GM18951 (cell line): Measurements from ENCODE around the gene MAMLD1.

Experiments
- POLR2A ChIP-seq: IDR thresholded peaks from 4 replicates; pipeline ENCODE4 v1.6.1; 2011; ENCODE audit warnings: mild to moderate bottlenecking; ENCODE audit not compliant: insufficient read length, insufficient read depth; ENCODE audit errors: extremely low read depth
- in situ Hi-C: fragments of 300-500 bp; cut with MboI; formaldehyde crosslinking; loops from one replicate; pipeline ENCODE4 v1.12.0; 2022; ENCODE audit warnings: low sequenced_read_pairs, mixed read lengths, inconsistent platforms; ENCODE audit not compliant: unreplicated experiment

The MAMLD1 gene

DNA sequence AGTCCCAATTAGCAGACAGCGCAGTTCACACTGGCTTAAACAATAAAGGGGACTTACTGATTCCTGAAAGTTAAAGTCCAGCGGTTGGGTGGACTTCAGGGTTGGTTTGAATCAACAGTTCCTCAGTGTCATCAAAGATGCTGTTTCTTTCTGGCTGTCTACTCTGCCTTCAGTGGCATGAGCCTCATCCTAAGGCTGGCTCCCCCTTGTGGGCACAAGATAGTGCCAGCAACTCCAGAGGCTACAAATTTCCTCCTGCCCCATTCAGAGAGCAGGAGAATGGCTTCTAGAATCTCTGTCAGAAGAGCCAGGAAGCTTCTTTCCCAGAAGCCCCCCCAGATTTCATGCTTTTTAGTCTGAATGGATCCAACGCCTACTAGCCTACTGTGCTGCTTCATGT is 122.9 kb downstream of the MAMLD1 start:
- TF ChIP-seq POLR2A = no peak
- in situ Hi-C loops = no loop called here

DNA sequence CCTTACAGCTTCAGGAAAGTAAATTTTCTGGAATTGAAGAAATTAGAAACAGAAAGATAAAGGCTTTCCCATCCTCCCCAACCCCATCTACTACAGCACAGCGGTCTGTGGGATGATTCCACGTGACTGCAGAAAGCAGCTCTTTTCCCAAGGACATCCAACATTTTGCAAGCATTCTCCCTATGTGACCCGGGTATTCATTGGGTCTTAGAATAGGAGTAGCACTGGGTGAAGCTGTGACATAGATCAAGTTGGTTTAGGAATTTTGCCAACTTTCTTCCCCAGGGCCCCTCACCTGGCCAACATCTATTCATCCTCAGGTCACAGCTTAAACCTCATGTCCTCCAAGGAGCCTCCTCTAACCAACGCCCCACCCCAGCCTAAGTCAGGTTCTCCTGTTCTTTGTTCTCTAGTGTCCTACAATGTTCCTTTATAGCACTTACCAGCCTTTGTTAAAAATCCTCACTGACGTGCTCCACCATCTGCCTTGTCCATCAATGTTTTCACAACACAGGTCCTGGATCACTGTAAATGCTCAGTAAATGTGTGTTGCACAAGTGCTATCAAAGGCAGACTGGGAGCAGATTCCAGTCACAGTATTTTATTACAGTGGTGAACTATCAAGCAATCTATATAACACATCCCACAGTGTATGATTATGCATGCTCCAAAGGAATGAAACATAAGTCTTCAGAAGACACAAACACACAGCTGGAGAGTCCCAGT is 124.4 kb downstream of the MAMLD1 start:
- in situ Hi-C loops = no loop called here
- no peak for TF ChIP-seq POLR2A

DNA sequence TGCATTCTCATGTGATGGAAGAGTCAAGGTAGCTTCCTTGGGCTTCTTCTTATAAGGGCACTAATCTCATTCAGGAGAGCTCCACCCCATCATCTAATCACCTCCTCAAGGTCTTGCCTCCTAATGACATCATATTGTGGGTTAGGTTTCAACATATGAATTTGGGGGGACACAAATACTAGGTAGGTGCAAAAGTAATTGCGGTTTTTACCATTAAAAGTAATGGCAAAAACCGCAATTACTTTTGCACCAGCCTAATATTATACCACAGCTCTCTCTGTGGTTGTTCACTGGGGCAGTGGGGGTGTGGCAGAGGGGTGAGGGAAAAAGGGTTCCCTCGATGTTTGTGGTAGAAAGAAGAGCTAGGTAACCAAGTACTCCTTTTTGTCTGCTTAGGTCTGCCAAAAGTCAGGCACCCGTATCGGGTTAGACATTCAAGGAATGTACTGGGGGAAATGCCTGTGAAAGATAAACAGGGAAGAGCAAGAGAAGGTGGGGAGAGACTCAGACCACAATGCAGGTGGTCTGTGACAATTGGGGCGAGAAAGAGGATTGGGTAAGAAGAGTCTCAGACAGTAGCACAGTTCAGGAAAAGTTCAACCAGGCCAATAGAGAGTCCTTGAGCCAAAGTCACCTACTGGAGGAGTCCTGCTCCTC is 126.4 kb downstream of the MAMLD1 start:
- TF ChIP-seq POLR2A = no peak
- in situ Hi-C loops = no loop called here

DNA sequence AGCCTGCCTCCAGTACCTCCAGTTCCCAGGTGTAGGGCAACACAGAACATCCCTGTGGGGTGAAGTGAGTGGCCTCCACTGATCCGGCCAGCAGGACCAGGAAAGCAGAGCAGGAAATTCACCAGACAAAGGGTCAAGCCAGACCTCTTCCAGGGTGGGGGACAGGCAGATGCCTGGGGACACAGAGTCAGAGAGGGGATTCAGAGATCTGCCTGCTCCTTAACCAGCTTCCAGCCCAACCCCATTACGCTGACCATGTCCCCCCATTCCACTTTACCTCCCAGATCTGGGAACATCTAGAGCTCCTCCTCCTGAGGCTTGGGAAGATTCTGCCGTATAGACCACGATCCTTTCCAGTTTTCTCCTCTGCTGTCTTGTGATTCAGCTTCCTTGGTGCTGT is 132.4 kb downstream of the MAMLD1 start:
- in situ Hi-C loops = no loop called here
- TF ChIP-seq POLR2A = no peak

DNA sequence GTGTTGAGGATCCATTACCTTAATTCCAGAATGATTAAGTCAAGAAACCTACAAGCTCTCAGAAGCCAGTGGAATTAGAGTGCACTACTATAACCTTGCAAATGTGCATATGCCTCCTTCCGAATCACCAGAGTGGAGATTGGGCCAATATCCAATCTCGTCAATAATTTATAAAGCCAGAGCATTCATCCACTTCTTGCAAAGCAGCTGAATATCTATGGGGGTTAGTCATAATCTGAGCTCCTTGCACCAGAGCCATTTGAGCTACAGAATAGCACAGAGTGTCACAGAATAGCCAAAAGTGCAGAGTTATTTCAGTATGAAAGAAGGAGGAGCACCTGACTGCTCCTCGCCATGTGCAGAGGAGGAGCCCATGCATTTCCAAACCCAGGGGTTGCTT is 136.1 kb downstream of the MAMLD1 start:
- in situ Hi-C loops = no loop called here

DNA sequence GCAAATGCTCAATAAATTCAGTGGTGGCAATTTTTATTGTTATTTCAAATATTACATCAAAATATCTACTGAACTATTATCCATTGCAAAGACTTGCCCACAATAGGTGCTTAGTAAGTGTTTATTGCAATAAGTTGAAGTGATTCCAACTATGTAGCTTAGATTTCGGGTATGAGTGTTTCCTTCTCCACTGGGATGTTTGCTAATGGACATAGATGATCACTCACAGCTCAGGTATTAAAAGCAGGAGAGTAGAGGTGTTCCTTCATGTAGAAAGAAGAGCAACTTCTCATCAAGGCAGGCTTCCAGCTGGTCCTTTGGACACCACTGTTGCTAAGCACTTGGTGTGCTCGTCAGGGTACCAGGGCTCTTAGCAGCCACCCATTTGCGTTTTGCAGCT is 139.0 kb downstream of the MAMLD1 start:
- in situ Hi-C loops = no loop called here
- no peak for TF ChIP-seq POLR2A

More for the DNA sequence above, 136.1 kb downstream of the MAMLD1 start:
- no peak for TF ChIP-seq POLR2A

DNA sequence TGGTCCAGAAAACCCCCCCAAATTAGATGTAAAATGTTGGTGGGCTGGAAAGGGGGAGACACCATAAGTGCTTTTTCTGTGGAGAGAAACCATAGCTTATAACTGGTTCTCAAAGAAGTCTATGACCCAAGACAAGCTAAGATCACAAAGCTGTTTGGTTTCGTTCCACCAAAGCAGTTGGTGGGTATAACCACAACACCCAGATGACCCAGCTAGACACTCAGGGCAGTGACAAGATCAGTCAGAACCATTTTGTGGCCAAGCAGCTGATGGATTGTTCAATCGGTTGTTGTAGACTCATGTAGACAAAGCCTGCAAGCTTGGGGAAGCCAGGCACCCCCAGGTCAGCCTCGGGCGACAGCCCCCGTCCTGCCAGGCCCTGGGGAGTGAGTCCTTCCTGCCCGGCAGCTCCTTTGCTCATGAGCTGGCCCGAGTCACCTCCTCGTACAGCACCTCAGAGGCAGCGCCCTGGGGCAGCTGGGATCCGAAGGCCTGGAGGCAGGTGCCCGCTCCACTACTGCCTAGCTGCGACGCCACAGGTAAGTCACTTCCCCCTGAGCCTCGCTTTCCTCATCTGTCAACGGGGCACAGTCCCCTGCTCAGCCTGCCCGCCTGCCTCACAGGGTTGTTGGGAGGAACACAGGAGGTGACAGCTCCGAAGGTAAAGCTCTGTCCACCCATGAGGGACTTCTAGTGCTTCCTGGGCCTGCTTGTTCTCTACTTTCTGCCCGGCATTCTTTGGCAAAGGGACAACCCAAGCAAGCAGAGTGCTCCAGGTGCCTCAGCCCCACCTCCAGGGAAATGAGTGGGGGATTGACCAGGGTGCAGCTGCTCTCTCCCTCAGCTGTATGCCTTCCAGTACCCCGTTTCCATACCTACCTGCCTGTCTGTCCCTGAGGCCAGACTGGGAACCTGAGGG is 140.1 kb downstream of the MAMLD1 start:
- in situ Hi-C loops = no loop called here
- TF ChIP-seq POLR2A = no peak

DNA sequence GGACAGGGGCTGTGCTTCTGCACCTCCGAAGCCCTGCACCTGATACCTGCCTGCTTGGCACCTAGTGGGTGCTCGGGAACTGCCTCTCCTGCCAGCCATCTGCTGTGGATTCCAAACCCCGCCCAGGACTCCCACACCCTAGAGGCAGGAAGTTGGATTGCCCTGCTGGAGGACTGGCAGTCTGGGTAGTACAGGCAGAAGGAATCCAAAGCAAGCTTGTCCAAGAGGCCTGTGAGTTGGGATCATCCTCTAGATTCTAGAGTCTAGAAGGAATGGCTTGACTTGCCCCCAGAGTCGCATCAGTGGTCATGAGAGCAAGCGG is 140.7 kb downstream of the MAMLD1 start:
- TF ChIP-seq POLR2A = no peak
- in situ Hi-C loops = no loop called here

DNA sequence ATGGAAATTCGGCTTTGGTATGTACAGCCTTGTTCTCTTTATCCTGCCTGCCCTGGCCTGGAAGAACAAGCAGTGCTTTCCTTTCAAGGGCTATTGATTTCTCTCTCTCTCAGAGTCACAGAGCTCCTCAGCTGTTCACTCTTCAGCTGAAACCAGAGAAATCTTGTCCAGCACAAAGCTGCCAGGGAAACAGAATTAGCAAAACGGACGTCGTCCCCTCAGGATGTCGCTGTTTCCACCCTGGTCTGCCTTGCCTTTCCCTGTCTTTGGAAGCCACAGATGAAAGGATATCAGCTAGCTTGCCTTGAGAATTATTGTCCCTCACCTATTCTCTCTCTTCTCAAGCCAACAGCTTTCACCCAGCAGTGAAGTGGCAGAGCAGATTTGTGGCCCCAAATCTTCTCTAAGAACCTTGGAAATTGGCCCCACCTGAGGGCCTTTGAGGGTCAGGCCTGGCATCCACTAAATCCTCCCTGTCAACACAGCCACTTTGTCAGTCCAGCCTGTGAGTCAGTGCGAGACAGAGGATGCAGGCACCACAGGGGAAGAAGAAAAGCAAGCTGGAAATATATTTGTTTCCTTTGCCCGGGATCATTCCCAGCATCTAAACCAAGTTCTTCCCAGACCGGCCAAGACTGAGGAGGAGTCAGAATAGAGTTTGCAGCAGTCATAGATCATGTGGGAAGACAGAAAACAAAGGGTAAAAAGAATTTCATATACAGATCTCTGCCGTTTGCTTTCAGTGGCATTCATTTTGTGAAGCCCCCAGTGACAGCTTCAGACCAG is 141.5 kb downstream of the MAMLD1 start:
- in situ Hi-C loops = no loop called here
- no peak for TF ChIP-seq POLR2A

DNA sequence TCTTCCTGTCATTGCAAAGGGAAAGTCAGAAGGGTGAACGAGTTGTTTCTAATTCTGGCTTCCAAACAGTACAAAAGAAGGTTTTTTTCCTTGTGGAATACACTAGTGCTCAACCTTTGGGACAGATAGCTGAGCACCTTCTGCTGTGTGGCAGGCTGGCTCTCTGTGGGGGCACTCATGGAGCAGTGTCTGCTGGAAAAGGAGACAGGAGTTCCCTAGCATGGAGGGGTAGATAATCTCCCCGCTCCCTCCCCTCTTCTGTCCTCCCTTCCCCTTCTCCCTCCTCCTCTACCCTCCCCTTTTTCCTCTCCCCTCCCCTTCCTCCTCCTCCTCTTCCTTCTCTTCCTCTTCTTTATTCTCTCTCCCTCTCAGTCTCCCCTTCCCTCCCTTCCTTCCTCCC is 142.9 kb downstream of the MAMLD1 start:
- TF ChIP-seq POLR2A = no peak
- in situ Hi-C loops = no loop called here

DNA sequence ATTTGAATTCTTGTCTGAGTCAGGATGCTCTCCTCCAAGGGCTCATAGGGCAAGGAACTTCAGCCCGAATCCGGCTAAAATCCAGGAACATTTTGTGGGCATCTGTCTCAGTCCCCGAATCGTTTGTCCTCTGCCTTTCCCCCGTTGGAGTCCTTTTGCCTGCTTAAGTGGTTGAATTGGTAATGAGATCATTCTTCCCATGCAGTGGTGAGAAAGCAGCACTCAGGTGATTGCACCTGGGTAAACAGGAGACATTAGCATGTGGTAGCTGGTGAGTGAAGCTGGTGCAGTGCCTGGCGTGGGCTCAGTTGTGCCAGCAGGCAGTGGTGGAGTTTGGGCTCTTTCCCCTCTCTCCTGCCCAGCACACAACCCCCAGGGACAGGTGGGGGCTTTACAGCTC is 143.4 kb downstream of the MAMLD1 start:
- in situ Hi-C loops = no loop called here

DNA sequence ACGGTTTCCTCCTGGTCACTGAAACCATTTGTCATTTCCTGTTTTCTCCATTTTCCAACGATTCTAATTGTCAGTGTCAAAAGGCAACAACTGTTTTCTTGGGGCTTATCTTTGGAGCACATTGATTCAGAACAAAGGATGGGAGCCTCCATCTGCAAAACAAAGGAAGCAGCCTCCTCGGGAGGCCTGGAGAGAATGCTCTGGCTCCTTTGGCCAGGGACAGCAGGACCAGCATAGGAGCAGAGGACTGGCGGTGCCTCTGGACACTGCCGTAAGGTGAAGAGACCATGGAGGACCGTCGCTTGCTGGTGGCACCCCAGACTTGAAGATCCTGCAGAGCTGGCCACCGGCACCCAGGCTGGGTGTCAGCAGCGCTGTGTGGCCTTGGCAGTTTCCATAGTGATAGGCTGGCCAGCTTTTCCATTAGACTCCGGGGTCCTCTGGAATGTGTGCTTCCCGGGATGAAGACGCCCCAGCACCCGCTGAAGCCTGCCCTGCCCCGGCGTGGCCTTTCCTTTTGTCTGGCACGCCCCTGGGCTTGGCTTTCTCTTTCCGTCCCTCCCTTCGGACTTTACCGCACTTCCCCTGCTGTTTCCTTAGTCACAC is 144.2 kb downstream of the MAMLD1 start:
- no peak for TF ChIP-seq POLR2A
- in situ Hi-C loops = no loop called here

More for the DNA sequence above, 143.4 kb downstream of the MAMLD1 start:
- no peak for TF ChIP-seq POLR2A
